SK-N-SH (cell line): Measurements from ENCODE around the gene PRRT4. TPM values are rescaled to one million over a fixed set of nuclear protein-coding genes. Genes with fewer than 3 reads are reported as not detected.

ENCODE experiments used
- CTCF ChIA-PET: fragments of 300-600, 350-600 bp; formaldehyde crosslinking; extraction: SDS; loops from one replicate; lab custom pipeline; 2021; lab: Yijun Ruan, JAX
- POLR2A ChIA-PET: fragments of 350-600 bp; sonication (Branson Sonifier 250); formaldehyde crosslinking; extraction: SDS; loops from one replicate; lab custom pipeline; 2020; ENCODE audit warnings: antibody characterized with exemption, inconsistent platforms; lab: Yijun Ruan, JAX
- DNase-seq: peaks from one replicate; pipeline ENCODE4 v3.0.0; 2012
- H2AFZ ChIP-seq: fragments of 200-600 bp; sonication (generic); 2 replicates; pipeline ENCODE4 v1.8.1; 2016; ENCODE audit warnings: antibody characterized with exemption, mild to moderate bottlenecking, low read depth
- H3F3A ChIP-seq: fragments of 200-600 bp; sonication (generic); replicated peaks from 2 replicates; pipeline ENCODE3; 2016; ENCODE audit warnings: antibody characterized with exemption, mild to moderate bottlenecking; ENCODE audit not compliant: insufficient read depth
- H3K27ac ChIP-seq, 2 experiments: fragments of 200-500 bp in 1 of 2; fragments of 200-600 bp in 1 of 2; sonication (Bioruptor generic) in 1 of 2; sonication (generic), shearing (Covaris generic) in 1 of 2; 2 replicates each; pipeline versions ENCODE4 v1.5.1 to v1.6.1; 2014 to 2016; ENCODE audit warnings: low read depth in 2 of 2, inconsistent platforms in 1 of 2, low read length in 1 of 2, mild to moderate bottlenecking in 1 of 2, mixed read lengths in 1 of 2
- H3K27me3 ChIP-seq: fragments of 200-600 bp; sonication (generic), shearing (Covaris generic); 2 replicates; pipeline ENCODE4 v1.6.1; 2016; ENCODE audit warnings: mixed run types; ENCODE audit not compliant: insufficient read depth
- H3K36me3 ChIP-seq, 2 experiments: fragments of 200-500 bp in 1 of 2; fragments of 200-600 bp in 1 of 2; sonication (Bioruptor generic) in 1 of 2; sonication (generic) in 1 of 2; replicated peaks in 1 of 2; 2 replicates each; pipeline versions ENCODE3 to v1.5.1; 2014 to 2016; ENCODE audit warnings: low read length in 1 of 2, mild to moderate bottlenecking in 1 of 2; ENCODE audit not compliant: insufficient read depth in 2 of 2, control insufficient read depth in 1 of 2
- H3K4me1 ChIP-seq, 2 experiments: fragments of 200-500 bp in 1 of 2; fragments of 200-600 bp in 1 of 2; sonication (Bioruptor generic) in 1 of 2; sonication (generic), shearing (Covaris generic) in 1 of 2; 2 replicates each; pipeline versions ENCODE4 v1.5.1 to v1.6.1; 2014 to 2016; ENCODE audit warnings: low read depth in 1 of 2, low read length in 1 of 2, mixed run types in 1 of 2; ENCODE audit not compliant: insufficient read depth in 2 of 2, control insufficient read depth in 1 of 2
- H3K4me2 ChIP-seq: fragments of 200-600 bp; sonication (generic), shearing (Covaris generic); 2 replicates; pipeline ENCODE4 v1.6.1; 2017; ENCODE audit warnings: mixed run types
- H3K4me3 ChIP-seq, 2 experiments: fragments of 200-500 bp in 1 of 2; fragments of 200-600 bp in 1 of 2; sonication (Bioruptor generic) in 1 of 2; sonication (generic), shearing (Covaris generic) in 1 of 2; 2 replicates each; pipeline versions ENCODE4 v1.5.1 to v1.8.1; 2014 to 2016; ENCODE audit warnings: low read depth in 2 of 2, inconsistent platforms in 1 of 2, low read length in 1 of 2, mild to moderate bottlenecking in 1 of 2, mixed read lengths in 1 of 2, moderate library complexity in 1 of 2
- H3K79me2 ChIP-seq: fragments of 200-600 bp; sonication (generic); 2 replicates; pipeline ENCODE4 v1.8.1; 2017; ENCODE audit warnings: mild to moderate bottlenecking; ENCODE audit not compliant: insufficient read depth
- H3K9ac ChIP-seq: fragments of 200-600 bp; sonication (generic); 2 replicates; pipeline ENCODE4 v1.6.1; 2017; ENCODE audit warnings: mixed run types
- H3K9me2 ChIP-seq: fragments of 200-600 bp; sonication (generic); 2 replicates; pipeline ENCODE4 v1.6.1; 2017; ENCODE audit warnings: mixed run types
- H3K9me3 ChIP-seq: fragments of 200-600 bp; sonication (generic); 2 replicates; pipeline ENCODE4 v1.6.1; 2017; ENCODE audit warnings: mixed run types, mild to moderate bottlenecking, moderate library complexity
- H4K20me1 ChIP-seq: fragments of 200-600 bp; sonication (generic); 2 replicates; pipeline ENCODE4 v1.6.1; 2017; ENCODE audit warnings: mild to moderate bottlenecking, mixed run types; ENCODE audit not compliant: insufficient read depth
- FOSL2 ChIP-seq: IDR thresholded peaks from 2 replicates; pipeline ENCODE4 v1.4.0; 2012; ENCODE audit warnings: low read depth, mild to moderate bottlenecking, moderate library complexity, borderline replicate concordance
- FOXM1 ChIP-seq: IDR thresholded peaks from 2 replicates; pipeline ENCODE4 v1.4.0; 2012; ENCODE audit warnings: low read depth, mild to moderate bottlenecking
- NRF1 ChIP-seq: IDR thresholded peaks from 2 replicates; pipeline ENCODE4 v1.6.1; 2012; ENCODE audit warnings: low read depth, mild to moderate bottlenecking, low read length
- SMC3 ChIP-seq: IDR thresholded peaks from 2 replicates; pipeline ENCODE4 v1.6.1; 2012; ENCODE audit warnings: low read depth, low read length, improper control_type of control experiment
- TEAD4 ChIP-seq: IDR thresholded peaks from 2 replicates; pipeline ENCODE4 v1.4.0; 2012; ENCODE audit warnings: mild to moderate bottlenecking, borderline replicate concordance; ENCODE audit not compliant: insufficient read depth
- WGBS: methylation state at CpG from one replicate; pipeline ENCODE4 v1.1.6; 2017; ENCODE audit warnings: low lambda C conversion rate; 5-methylcytosine and 5-hydroxymethylcytosine counted together
- polyA plus RNA-seq, 3 experiments: library from polyadenylated mRNA; depleted of rRNA; stranded (reverse); fragments of >200 nt; gene quantifications; 2 replicates each; pipeline ENCODE4 v1.2.3, GENCODE V29; 2012
- TF ChIP-seq, protein P1 (sequence below): fragments of 150-350 bp; IDR thresholded peaks from 2 replicates; pipeline ENCODE4 v1.6.1; 2016; ENCODE audit warnings: mild to moderate bottlenecking, low read depth, low read length
- TF ChIP-seq, protein P2 (sequence below): IDR thresholded peaks from 2 replicates; pipeline ENCODE4 v1.4.0; 2012; ENCODE audit warnings: low read depth, borderline replicate concordance
- TF ChIP-seq, protein P3 (sequence below): fragments of 200-600 bp; sonication (generic); IDR thresholded peaks from 2 replicates; pipeline ENCODE4 v1.6.1; 2017; ENCODE audit warnings: antibody characterized with exemption, mild to moderate bottlenecking, moderate library complexity
- TF ChIP-seq, protein P4 (sequence below): IDR thresholded peaks from 2 replicates; pipeline ENCODE4 v1.6.1; 2012; ENCODE audit warnings: mild to moderate bottlenecking, low read depth, low read length, moderate library complexity

The PRRT4 gene
- polyA plus RNA-seq, 1 of the 3 experiments (the other 2 are of a cell fraction): 1.5 TPM

DNA sequence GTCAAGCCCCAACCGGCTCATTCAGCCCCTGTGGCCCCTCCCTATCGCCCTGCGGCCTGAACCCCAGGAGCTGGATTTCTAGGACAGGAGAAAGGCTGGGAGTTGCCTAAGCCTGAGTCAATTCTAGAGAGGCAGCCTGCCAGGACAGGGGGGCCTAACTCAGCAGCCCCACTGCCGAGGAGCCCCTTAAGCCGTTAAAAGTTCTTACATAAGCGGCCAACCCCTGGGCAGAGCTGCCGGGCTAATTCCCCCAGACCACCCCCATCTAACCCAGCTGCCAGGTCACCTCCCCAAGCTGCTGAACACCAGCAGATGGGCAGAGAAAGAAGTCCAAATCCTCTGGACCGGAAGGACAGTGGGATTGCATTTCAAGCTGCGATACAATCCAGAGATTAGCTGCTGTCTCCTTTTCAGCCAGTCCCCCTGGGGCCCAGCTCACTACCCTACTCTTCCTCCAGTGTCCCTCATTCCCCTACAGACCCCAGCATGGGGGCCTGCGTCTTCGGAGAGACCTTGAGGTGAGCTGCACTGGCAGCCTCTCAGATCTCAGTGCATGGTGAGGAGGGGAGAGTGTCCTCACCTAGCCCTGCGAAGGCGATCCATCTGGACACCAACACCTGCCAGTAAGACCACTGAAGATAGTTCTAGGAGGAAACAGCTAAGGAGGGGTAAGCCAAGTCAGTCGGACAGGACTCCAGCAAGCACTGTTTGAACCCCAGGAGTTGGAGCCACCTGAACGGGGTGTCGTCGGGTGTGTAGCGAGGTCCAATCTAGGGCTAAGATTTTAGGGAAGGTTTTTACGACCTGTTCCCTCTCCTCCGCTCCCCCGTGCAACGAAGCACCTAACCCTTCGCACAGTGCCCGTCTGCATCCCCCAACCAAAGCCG lies 47.5 kb upstream of the PRRT4 start:
- H2AFZ ChIP-seq: peak overlapping the region; percentile 97
- no peaks in the 10 kb centered on the region for H3K27me3 ChIP-seq
- H3K4me3 ChIP-seq: peak overlapping the region; percentile 69 to 83
- H4K20me1 ChIP-seq: peaks cover 9% of the 10 kb centered on the region; the same call in 1 of the 2 replicates
- peak overlapping the region; percentile 73 for H3K9ac ChIP-seq
- H3K36me3 ChIP-seq: no peaks in the 10 kb centered on the region
- 43% methylated on average over 24 of the region's 25 CpGs for WGBS
- no peak for TF ChIP-seq FOSL2
- TF ChIP-seq, protein P1, sequence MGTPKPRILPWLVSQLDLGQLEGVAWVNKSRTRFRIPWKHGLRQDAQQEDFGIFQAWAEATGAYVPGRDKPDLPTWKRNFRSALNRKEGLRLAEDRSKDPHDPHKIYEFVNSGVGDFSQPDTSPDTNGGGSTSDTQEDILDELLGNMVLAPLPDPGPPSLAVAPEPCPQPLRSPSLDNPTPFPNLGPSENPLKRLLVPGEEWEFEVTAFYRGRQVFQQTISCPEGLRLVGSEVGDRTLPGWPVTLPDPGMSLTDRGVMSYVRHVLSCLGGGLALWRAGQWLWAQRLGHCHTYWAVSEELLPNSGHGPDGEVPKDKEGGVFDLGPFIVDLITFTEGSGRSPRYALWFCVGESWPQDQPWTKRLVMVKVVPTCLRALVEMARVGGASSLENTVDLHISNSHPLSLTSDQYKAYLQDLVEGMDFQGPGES: no peak
- TF ChIP-seq TEAD4: no peak
- no peak for TF ChIP-seq NRF1
- TF ChIP-seq, protein P2, sequence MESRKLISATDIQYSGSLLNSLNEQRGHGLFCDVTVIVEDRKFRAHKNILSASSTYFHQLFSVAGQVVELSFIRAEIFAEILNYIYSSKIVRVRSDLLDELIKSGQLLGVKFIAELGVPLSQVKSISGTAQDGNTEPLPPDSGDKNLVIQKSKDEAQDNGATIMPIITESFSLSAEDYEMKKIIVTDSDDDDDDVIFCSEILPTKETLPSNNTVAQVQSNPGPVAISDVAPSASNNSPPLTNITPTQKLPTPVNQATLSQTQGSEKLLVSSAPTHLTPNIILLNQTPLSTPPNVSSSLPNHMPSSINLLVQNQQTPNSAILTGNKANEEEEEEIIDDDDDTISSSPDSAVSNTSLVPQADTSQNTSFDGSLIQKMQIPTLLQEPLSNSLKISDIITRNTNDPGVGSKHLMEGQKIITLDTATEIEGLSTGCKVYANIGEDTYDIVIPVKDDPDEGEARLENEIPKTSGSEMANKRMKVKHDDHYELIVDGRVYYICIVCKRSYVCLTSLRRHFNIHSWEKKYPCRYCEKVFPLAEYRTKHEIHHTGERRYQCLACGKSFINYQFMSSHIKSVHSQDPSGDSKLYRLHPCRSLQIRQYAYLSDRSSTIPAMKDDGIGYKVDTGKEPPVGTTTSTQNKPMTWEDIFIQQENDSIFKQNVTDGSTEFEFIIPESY: no peak
- no peak for TF ChIP-seq FOXM1
- TF ChIP-seq, protein P3, sequence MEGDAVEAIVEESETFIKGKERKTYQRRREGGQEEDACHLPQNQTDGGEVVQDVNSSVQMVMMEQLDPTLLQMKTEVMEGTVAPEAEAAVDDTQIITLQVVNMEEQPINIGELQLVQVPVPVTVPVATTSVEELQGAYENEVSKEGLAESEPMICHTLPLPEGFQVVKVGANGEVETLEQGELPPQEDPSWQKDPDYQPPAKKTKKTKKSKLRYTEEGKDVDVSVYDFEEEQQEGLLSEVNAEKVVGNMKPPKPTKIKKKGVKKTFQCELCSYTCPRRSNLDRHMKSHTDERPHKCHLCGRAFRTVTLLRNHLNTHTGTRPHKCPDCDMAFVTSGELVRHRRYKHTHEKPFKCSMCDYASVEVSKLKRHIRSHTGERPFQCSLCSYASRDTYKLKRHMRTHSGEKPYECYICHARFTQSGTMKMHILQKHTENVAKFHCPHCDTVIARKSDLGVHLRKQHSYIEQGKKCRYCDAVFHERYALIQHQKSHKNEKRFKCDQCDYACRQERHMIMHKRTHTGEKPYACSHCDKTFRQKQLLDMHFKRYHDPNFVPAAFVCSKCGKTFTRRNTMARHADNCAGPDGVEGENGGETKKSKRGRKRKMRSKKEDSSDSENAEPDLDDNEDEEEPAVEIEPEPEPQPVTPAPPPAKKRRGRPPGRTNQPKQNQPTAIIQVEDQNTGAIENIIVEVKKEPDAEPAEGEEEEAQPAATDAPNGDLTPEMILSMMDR: no peak
- TF ChIP-seq, protein P4, sequence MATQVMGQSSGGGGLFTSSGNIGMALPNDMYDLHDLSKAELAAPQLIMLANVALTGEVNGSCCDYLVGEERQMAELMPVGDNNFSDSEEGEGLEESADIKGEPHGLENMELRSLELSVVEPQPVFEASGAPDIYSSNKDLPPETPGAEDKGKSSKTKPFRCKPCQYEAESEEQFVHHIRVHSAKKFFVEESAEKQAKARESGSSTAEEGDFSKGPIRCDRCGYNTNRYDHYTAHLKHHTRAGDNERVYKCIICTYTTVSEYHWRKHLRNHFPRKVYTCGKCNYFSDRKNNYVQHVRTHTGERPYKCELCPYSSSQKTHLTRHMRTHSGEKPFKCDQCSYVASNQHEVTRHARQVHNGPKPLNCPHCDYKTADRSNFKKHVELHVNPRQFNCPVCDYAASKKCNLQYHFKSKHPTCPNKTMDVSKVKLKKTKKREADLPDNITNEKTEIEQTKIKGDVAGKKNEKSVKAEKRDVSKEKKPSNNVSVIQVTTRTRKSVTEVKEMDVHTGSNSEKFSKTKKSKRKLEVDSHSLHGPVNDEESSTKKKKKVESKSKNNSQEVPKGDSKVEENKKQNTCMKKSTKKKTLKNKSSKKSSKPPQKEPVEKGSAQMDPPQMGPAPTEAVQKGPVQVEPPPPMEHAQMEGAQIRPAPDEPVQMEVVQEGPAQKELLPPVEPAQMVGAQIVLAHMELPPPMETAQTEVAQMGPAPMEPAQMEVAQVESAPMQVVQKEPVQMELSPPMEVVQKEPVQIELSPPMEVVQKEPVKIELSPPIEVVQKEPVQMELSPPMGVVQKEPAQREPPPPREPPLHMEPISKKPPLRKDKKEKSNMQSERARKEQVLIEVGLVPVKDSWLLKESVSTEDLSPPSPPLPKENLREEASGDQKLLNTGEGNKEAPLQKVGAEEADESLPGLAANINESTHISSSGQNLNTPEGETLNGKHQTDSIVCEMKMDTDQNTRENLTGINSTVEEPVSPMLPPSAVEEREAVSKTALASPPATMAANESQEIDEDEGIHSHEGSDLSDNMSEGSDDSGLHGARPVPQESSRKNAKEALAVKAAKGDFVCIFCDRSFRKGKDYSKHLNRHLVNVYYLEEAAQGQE: no peak
- TF ChIP-seq SMC3: no peak
- H3K27ac ChIP-seq: peak overlapping the region in 1 of 2 experiments; percentile 79; a peak in 1 of 4 replicates
- ChIA-PET POLR2A (interaction anchor here (0.9 to 1.5 kb wide), 3 partner anchors 8 to 52 kb away, joined by 4 read pairs; no protein-coding TSS in a partner anchor), CTCF (interaction anchor here (0.7 to 50.3 kb wide), 8 partner anchors 8 to 475 kb away, joined by 3 to 1901 read pairs (median 20); partner anchors contain the start of genes HILPDA, IMPDH1 and RBM28)
- peak overlapping the region; percentile 98 for H3K4me2 ChIP-seq
- peak; percentile 48 for DNase-seq
- H3K9me2 ChIP-seq: no peaks in the 10 kb centered on the region
- H3F3A ChIP-seq: peaks cover 32% of the 10 kb centered on the region
- peaks cover 24 to 34% of the 10 kb centered on the region in 2 experiments; a peak in 2 of 4 replicates for H3K4me1 ChIP-seq
- H3K9me3 ChIP-seq: no peaks in the 10 kb centered on the region
- peaks cover 16% of the 10 kb centered on the region; the same call in 1 of the 2 replicates for H3K79me2 ChIP-seq
